Left lung (tissue), 10 donors: Measurements from ENCODE around the gene SCN10A. TPM values are rescaled to one million over a fixed set of nuclear protein-coding genes. Genes with fewer than 3 reads are reported as not detected.

Source experiments
- ATAC-seq: fragments of 200-7000 bp; cut with Tn5 transposase; one replicate; pipeline ENCODE4 v1.9.1; 2020; ENCODE audit warnings: moderate library complexity
- DNase-seq, 4 donors: peaks; one replicate each; pipeline ENCODE4 v3.0.0-alpha.2; 2013 to 2020
- H3K27ac ChIP-seq, 2 donors: fragments of 200-600 bp; sonication (generic) in 1 of 2; one replicate each; pipeline versions ENCODE4 v1.5.0 to v1.8.0; 2020 to 2021
- H3K27me3 ChIP-seq, 2 donors: fragments of 200-600 bp; sonication (generic) in 1 of 2; one replicate each; pipeline versions ENCODE4 v1.5.0 to v1.8.0; 2020 to 2021
- H3K36me3 ChIP-seq, 2 donors: fragments of 200-600 bp; sonication (generic) in 1 of 2; one replicate each; pipeline versions ENCODE4 v1.5.0 to v1.8.0; 2020 to 2021
- H3K4me1 ChIP-seq, 2 donors: fragments of 200-600 bp; one replicate each; pipeline ENCODE4 v1.8.0; 2021
- H3K4me3 ChIP-seq, 2 donors: fragments of 200-600 bp; sonication (generic) in 1 of 2; one replicate each; pipeline versions ENCODE4 v1.5.0 to v1.8.0; 2020 to 2021; ENCODE audit warnings: mild to moderate bottlenecking in 1 of 2
- H3K9me3 ChIP-seq, 2 donors: fragments of 200-600 bp; sonication (generic) in 1 of 2; one replicate each; pipeline versions ENCODE4 v1.5.0 to v1.8.0; 2020 to 2021
- CTCF ChIP-seq, 2 donors: fragments of 200-600 bp; sonication (generic) in 1 of 2; IDR thresholded peaks; one replicate each; pipeline versions ENCODE4 v1.5.0 to v1.8.0; 2021; ENCODE audit warnings: antibody characterized with exemption in 2 of 2
- intact Hi-C, 2 donors: fragments of 100-400 bp; cut with DNase I; formaldehyde crosslinking; loops; one replicate each; pipeline versions ENCODE4 v1.11.2 to v1.14.2; 2022
- polyA plus RNA-seq, 6 donors: library from polyadenylated mRNA; unstranded; fragments of 120-200 nt; gene quantifications; one replicate each; pipeline ENCODE4 v1.2.1, GENCODE V29; 2013; ENCODE audit not compliant: insufficient read length in 6 of 6
- total RNA-seq, 2 donors: library from RNA; stranded (reverse); fragmentation: NEBNext Ultra II Directional; extraction: Animal tissue kit (Norgen Biotek cat#: 25700); gene quantifications; one replicate each; pipeline ENCODE4 v1.2.1, GENCODE V29; 2021
- donor health status: DM: no; HTN: yes; CAD: no.
- donor health status: DM: no; HTN: no; CAD: no.

Gene SCN10A
- total and polyA plus RNA-seq, 8 donors = not detected

DNA sequence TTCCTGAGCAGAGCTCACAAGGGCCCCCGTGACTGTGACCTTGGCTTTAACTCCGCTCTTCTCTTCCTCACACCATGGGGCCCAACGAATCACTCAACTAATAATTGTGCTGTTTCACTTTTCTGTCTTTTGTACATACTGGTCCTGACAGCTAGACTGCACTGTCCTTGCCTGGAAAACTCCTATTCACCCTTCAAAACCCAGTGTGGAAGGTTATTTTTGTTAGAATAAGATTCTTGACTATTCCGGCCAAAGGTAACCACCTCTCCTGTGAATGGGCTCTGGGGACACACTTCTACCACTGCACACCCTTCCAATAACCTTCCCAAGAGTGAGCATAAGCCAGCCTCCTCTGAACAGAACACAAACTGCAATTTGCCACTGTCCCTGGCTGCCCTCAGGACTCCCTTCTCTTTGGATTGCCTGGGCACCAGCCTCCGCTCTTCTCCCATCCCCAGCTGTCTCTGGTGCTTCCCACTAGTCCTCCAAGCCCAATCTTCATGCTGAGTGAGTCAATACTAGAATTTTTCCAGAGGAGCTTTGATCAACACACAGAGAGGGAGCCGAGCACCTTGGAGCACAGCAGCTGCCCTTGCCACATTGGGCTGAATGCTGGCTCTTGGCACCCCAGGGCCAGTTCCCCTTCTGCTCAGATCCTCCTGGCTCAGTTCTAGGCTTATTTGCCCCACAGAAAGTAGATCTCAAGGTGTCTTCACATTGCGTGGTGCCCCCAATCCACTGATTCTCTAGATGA is 168.6 kb downstream of the SCN10A start:
- Histone ChIP-seq H3K27ac (no peak overlapping the region), H3K36me3 (no peaks in the 10 kb centered on the region), H3K27me3 (peaks cover 30 to 95% of the 10 kb centered on the region in 2 donors), H3K4me3 (no peak overlapping the region), H3K9me3 (no peaks in the 10 kb centered on the region), H3K4me1 (peaks cover 5 to 23% of the 10 kb centered on the region in 2 donors)
- no peak for TF ChIP-seq CTCF (IDR thresholded peaks at IDR 0.05)
- DNase-seq = no peak
- intact Hi-C loops = loop anchor here in 1 of 2 donors (5.0 kb wide), 1 partner anchor 125 kb away; no protein-coding TSS in a partner anchor
- no peak for ATAC-seq

Other genes with a start within 250 kb of the SCN10A start
- gene SCN5A, start 166.5 kb downstream of the SCN10A start, total RNA-seq = under 1 TPM; 0.09 to 0.97 TPM
- gene SCN5A, start 166.5 kb downstream of the SCN10A start, polyA plus RNA-seq = under 1 TPM; 0.54 to 0.97 (median 0.83) TPM
- under 1 TPM; 0.06 to 0.13 TPM for gene SCN11A, start 235.7 kb upstream of the SCN10A start, total RNA-seq
- 1 to 10 TPM in 2 of 6 donors, under 1 TPM in 4; 0.57 to 1.3 (median 0.86) TPM for gene SCN11A, start 235.7 kb upstream of the SCN10A start, polyA plus RNA-seq
- 10 to 100 TPM; 25.1 to 29.0 TPM for gene WDR48, start 235.8 kb upstream of the SCN10A start, total RNA-seq
- gene WDR48, start 235.8 kb upstream of the SCN10A start, polyA plus RNA-seq = 10 to 100 TPM; 63.0 to 89.8 (median 68.6) TPM